ENCODE results near the gene HOXD10. TPM values are rescaled to one million over a fixed set of nuclear protein-coding genes. Genes with fewer than 3 reads are reported as not detected.

HOXD10 gene
- total and polyA plus RNA-seq, 2 of the 13 experiments (the other 11 are each of a cell fraction or from before 2014, with no cell fraction given): not detected

DNA sequence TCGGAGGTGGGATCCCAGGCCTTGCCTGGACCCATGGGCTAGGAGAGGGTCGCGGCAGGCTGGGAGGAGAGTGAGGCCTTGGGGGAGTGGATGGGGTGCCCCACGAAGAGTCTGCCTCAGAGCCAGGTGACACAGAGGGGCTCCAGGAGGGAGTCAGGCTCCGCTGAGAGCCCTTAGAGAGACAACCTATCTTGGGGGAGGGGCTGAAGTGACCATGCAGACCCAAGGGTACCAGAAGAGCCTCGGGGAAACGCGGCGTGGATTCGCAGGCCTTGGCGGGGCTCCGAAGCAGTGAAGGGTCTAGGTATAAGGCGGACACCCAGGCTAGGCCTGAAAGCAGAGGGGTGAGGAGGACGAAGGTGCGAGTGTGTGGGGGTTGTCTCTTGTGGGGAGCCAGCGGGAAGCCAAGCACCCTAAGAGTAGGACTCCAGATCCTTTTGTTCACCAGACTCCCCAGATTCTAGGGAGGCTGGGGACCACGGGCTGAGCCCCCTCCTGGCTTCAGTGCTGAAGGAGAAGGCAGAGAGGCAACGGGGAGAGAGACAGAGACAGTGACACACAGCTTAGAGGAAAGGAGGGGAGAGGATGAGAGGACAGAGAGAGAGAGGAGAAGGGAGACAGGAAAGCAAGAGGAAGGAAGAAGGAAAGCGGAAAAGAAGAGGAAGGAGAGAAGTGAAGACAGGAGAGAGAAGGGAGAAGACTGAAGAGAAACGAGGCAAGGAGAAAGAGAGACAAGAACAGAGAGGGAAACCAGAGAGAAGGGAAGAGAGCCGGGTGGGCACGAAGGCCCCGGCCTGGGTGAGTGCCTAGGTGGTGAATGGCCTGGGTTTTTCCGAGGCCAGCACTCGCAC, 10.6 kb upstream of the HOXD10 start:
- ChIA-PET CTCF (ENCODE audit: low intra/inter-chr PET ratio, low total read pairs) (no interaction called here), POLR2A (no interaction called here)
- peak overlapping the region; percentile 21; the same call in 1 of the 2 replicates for H3K4me2 ChIP-seq (ENCODE audit: low read depth, low read length)
- peaks cover 28 to 90% of the 10 kb centered on the region in 2 experiments for H3K27me3 ChIP-seq (ENCODE audit: control insufficient read depth in 1 of 2, insufficient read depth in 2 of 2, low read length in 2 of 2)
- intact Hi-C loops (cut with micrococcal nuclease; ENCODE audit: unreplicated experiment): no loop called here
- no peaks in the 10 kb centered on the region for H3K36me3 ChIP-seq (replicated peaks in 1 of 2; ENCODE audit: control insufficient read depth in 1 of 2, insufficient read depth in 2 of 2, low read length in 2 of 2)
- no peaks in the 10 kb centered on the region for H3K79me2 ChIP-seq (ENCODE audit: insufficient read depth, low read length)
- no peak overlapping the region for H3K9ac ChIP-seq (ENCODE audit: insufficient read depth, low read depth, low read length)
- no TSS peak for BruUV-seq (replicated peaks)
- no peak overlapping the region for H3K27ac ChIP-seq (ENCODE audit: extremely low read length, insufficient read depth, low read length)
- H3K4me1 ChIP-seq (ENCODE audit: insufficient read depth, low read length): no peaks in the 10 kb centered on the region
- H3K9me3 ChIP-seq (ENCODE audit: low read length): no peaks in the 10 kb centered on the region
- in situ Hi-C loops (cut with HindIII; ENCODE audit: extremely low pct_ligation_motif_present, low pct_unique_long_range_greater_than_20kb): loop anchor here (10.0 kb wide), 1 partner anchor 1071 kb away; no protein-coding TSS in a partner anchor
- no peak overlapping the region for H2AFZ ChIP-seq (ENCODE audit: low read length)
- no peaks in the 10 kb centered on the region; the same call in 1 of the 2 replicates for H4K20me1 ChIP-seq (ENCODE audit: insufficient read depth, low read length)
- 26% methylated on average over 25 of the region's 25 CpGs for WGBS (ENCODE audit: low lambda C conversion rate)
- no peak for DNase-seq (ENCODE audit: low spot score)
- H3K4me3 ChIP-seq (replicated peaks in 1 of 3; ENCODE audit: insufficient read depth in 1 of 3, low read depth in 2 of 3, low read length in 3 of 3): peak overlapping the region in 1 of 3 experiments; percentile 33; a peak in 1 of 6 replicates
- FAIRE-seq: no peak
- ATAC-seq: peak; percentile 5
- no peak for TF ChIP-seq NR2F1 (CRISPR knock-in tag; IDR thresholded peaks at IDR 0.05)
- no peak for TF ChIP-seq TSC22D2 (CRISPR knock-in tag; IDR thresholded peaks at IDR 0.05; ENCODE audit: borderline replicate concordance)
- TF ChIP-seq GTF2F1 (IDR thresholded peaks at IDR 0.05; ENCODE audit: low read length): no peak
- no peak for TF ChIP-seq ZNF672 (CRISPR knock-in tag; IDR thresholded peaks at IDR 0.05)
- TF ChIP-seq ZFP36 (IDR thresholded peaks at IDR 0.05; ENCODE audit: borderline replicate concordance, low read depth, low read length, partially characterized antibody): no peak
- TF ChIP-seq ZNF720 (CRISPR knock-in tag; IDR thresholded peaks at IDR 0.05): no peak
- TF ChIP-seq CREB1 (IDR thresholded peaks at IDR 0.05): no peak
- TF ChIP-seq CREB1 (CRISPR knock-in tag; IDR thresholded peaks at IDR 0.05): no peak
- no peak for TF ChIP-seq ZNF510 (CRISPR knock-in tag; IDR thresholded peaks at IDR 0.05; ENCODE audit: low read depth)
- no peak for TF ChIP-seq ZNF34 (CRISPR knock-in tag; IDR thresholded peaks at IDR 0.05; ENCODE audit: borderline replicate concordance)
- no peak for TF ChIP-seq ZNF10 (CRISPR knock-in tag; IDR thresholded peaks at IDR 0.05; ENCODE audit: borderline replicate concordance, low read depth)
- TF ChIP-seq, protein P1, sequence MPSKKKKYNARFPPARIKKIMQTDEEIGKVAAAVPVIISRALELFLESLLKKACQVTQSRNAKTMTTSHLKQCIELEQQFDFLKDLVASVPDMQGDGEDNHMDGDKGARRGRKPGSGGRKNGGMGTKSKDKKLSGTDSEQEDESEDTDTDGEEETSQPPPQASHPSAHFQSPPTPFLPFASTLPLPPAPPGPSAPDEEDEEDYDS (CRISPR knock-in tag; IDR thresholded peaks at IDR 0.05): no peak
- TF ChIP-seq PLRG1 (conservative IDR thresholded peaks at IDR 0.05): peak; percentile 89; the same call in 1 of the 2 replicates
- TF ChIP-seq FOXO1 (CRISPR knock-in tag; IDR thresholded peaks at IDR 0.05): no peak
- no peak for TF ChIP-seq JARID2 (CRISPR knock-in tag; IDR thresholded peaks at IDR 0.05; ENCODE audit: insufficient replicate concordance)
- TF ChIP-seq ZSCAN29 (CRISPR knock-in tag; conservative IDR thresholded peaks at IDR 0.05): no peak
- TF ChIP-seq FOXK2 (IDR thresholded peaks at IDR 0.05): 0 out of 2 replicates have a peak, but pooled peaks have one; percentile 16
- peak; percentile 77 for TF ChIP-seq EZH2 (conservative IDR thresholded peaks at IDR 0.05; ENCODE audit: low read depth, low read length)
- no peak for TF ChIP-seq GZF1 (CRISPR knock-in tag; IDR thresholded peaks at IDR 0.05)
- TF ChIP-seq, protein P2, sequence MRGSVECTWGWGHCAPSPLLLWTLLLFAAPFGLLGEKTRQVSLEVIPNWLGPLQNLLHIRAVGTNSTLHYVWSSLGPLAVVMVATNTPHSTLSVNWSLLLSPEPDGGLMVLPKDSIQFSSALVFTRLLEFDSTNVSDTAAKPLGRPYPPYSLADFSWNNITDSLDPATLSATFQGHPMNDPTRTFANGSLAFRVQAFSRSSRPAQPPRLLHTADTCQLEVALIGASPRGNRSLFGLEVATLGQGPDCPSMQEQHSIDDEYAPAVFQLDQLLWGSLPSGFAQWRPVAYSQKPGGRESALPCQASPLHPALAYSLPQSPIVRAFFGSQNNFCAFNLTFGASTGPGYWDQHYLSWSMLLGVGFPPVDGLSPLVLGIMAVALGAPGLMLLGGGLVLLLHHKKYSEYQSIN (CRISPR knock-in tag; IDR thresholded peaks at IDR 0.05; ENCODE audit: borderline replicate concordance): no peak
- no peak for TF ChIP-seq HES4 (CRISPR knock-in tag; IDR thresholded peaks at IDR 0.05; ENCODE audit: borderline replicate concordance)
- TF ChIP-seq ZNF256 (CRISPR knock-in tag; conservative IDR thresholded peaks at IDR 0.05): no peak
- TF ChIP-seq POLR2A (IDR thresholded peaks at IDR 0.05; ENCODE audit: insufficient read depth in 1 of 2, low read depth in 2 of 2, low read length in 2 of 2): no peak
- 0 out of 2 replicates have a peak, but pooled peaks have one; percentile 23 for TF ChIP-seq FOXA1 (IDR thresholded peaks at IDR 0.05)
- no peak for TF ChIP-seq FOXA1 (CRISPR knock-in tag; IDR thresholded peaks at IDR 0.05)
- no peak for TF ChIP-seq NR3C1 (CRISPR knock-in tag; IDR thresholded peaks at IDR 0.05)

Data from HepG2 (cell line).